ENCODE measurements around the gene PDZD8.
"Not testable (repeated sequence)": the region's sequence is repeated elsewhere in the genome, so short reads cannot be mapped to it uniquely, and the experiment has no call there.

The PDZD8 gene

DNA sequence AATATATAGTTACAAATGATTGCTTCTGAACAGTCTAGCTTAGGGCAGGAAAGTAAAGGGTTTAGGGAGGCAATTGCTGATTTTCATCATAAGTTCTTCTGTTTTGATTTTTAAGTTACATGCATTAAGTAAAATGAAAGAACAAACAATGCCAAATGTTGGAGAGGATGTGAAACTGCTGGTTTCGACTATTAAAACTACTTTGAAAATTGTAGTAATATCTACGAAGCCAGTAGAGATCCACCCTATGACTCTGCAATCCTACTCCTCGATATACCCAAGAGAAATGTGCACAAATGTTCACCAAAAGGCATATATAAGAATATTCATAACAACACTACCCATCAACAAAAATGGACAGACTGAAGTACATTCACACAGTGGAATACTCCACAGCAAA is 24.3 kb downstream of the PDZD8 start:
- no peak for DNase-seq (ENCODE audit: low read depth in 2 of 2)

GRCh38 chr10:117348236-117348635 is 27.0 kb downstream of the PDZD8 start:
- no peak for DNase-seq (ENCODE audit: low read depth in 2 of 2)

DNA sequence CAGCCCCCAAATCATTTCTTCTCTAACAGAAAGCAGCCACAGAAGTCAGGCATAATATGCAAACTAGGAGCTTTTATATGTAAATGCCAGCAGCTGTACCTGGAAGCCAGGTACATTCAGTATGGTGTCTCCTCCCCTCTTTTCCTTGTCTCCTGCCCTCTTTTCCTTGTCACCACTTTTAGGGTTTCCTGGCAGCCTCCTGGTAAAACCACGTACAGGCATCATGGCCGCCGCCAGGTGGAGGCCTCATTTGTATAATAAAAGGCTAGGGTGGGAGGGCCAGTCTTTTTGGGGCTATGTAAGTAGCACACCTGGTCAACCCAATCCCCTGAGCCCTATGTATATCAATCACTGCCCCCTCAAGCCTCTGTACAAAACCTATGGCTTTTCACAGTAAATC is 28.7 kb downstream of the PDZD8 start:
- DNase-seq (ENCODE audit: low read depth in 2 of 2) = no peak

GRCh38 chr10:117345143-117345542 is 30.1 kb downstream of the PDZD8 start:
- DNase-seq (ENCODE audit: low read depth in 2 of 2) = no peak

DNA sequence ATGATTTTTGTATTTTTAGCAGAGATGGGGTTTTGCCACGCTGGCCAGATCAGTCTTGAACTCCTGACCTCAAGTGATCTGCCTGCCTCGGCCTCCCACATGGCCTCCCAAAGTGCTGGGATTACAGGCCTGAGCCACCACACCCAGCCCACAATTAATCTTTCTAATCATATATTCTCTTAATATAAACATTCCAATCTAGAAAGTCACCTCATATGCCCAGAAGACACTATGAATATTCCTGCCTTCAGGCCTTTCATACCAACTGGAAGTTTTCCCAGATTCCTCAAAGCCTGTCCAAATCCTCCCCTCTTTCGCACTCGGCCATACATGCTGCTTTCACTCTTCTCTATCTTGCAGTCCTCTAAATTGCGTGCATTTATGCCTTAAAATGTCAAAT is 32.6 kb downstream of the PDZD8 start:
- DNase-seq (ENCODE audit: low read depth in 2 of 2) = no peak

DNA sequence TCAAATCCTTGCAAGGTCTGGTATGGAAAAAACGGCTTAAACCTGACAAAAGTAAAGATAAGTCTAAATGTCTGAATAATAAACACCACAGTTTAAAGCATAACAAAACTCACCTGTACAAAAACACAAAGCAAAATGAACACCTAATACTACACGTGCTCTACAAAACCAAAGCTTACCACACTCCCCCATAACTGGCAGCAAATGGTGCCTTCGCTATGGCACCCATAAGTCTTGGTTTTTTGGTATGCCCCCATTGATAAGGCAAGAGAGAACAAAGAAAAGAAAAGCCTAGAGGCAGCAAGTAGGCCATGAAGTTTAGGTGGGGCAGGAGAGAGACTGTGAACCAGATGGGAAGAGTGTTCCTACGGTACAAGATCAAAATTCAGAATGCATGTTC is 34.2 kb downstream of the PDZD8 start:
- DNase-seq (ENCODE audit: low read depth in 2 of 2) = no peak

DNA sequence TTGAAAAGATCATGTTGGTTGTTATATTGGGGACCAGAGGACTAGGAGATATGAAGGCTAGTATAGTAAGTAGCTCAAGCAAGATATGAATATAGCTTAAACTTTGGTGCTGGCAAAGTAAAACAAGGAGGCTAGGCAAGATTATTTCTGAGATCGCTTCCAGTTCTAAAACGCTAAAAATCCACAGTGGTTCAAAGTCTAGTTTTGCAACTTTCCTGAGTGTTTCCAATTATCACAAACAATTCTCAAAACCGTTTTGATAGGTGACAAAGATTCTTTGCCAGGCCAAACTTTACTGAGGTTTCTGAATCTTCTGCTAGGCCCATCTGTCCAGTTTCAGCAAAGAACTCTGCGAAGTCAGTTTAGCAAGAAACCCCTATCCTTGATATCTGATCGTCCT is 35.3 kb downstream of the PDZD8 start:
- DNase-seq (ENCODE audit: low read depth in 2 of 2) = no peak

DNA sequence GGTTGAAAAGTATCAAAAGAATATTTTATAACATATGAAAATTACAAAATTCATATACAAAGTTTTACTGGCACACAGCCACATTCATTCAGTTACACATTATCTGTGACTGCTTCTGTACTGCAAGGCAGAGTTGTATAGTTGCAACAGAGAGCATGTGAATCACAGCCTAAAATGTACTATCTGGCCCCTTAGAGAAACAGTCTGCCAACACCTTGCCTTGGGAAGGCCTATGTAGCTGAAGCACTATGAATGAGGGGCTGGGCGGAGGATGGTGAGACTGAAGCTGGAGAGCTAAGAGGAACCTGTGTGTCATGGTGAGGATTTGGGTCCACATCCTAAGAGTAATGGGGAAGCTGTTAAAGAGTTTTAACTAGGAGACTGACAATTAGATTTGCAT is 35.7 kb downstream of the PDZD8 start:
- DNase-seq (ENCODE audit: low read depth in 2 of 2) = no peak

DNA sequence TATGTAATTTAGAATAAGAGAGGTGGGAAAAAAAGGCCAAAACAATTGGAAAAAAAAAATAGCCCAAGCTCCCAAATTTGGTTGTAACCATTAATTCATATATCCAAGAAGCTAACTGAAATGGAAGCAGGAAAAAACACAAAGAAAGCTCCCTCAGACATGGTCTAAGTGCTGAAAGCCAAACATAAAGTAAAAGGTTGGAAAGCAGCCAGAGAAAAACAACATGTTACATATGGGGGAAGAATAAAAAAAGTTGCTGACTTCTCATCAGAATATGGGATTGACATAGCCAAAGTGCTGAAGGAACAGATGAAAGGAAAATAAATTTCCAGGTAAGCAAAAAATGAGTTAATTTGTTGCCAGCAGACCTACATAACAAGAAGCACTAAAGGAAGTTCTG is 40.3 kb downstream of the PDZD8 start:
- no peak for DNase-seq (ENCODE audit: low read depth in 2 of 2)

DNA sequence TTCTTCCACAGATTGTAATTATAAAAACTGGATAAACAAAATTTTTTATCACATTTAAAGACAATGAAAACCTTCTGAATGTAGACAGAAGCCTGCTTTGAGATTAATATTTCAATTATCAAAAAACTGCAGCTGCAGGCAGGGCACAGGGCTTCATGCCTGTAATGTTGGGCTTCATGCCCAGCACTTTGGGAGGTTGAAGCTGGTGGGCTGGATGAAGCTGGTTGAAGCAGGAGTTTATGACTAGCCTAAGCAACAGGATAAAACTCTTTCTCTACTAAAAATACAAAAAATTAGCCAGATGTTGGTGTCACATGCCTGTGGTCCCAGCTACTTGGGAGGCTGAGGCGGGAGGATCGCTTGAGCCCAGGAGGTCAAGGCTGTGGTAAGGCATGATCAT is 41.2 kb downstream of the PDZD8 start:
- DNase-seq (ENCODE audit: low read depth in 2 of 2) = no peak

- no peak for DNase-seq (ENCODE audit: low read depth in 2 of 2)
Observed at GRCh38 chr10:117327262-117327661, 48.0 kb downstream of the PDZD8 start.

GRCh38 chr10:117324367-117324766 is 50.9 kb downstream of the PDZD8 start:
- DNase-seq (ENCODE audit: low read depth in 2 of 2) = no peak

DNA sequence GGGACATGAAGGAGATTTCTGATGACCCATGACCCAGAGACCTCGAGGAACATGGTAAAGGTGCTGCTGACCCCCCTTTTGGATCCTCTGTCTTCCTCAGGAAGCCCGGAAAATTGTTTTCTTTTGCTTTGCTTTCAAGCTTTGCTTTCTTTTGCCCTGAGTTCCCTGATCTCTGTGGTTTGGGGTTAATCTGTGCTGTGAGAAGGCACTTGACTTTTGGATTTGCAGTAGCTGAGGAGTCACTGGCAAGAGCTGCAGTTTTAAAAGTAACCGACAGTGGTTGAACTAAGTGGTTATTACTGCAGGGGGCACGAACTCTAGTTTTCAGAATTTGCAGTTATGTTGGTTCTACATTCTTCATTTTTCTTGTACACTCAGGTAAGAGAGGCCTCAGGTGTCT is 53.0 kb downstream of the PDZD8 start:
- DNase-seq (ENCODE audit: low read depth in 2 of 2) = no peak

DNA sequence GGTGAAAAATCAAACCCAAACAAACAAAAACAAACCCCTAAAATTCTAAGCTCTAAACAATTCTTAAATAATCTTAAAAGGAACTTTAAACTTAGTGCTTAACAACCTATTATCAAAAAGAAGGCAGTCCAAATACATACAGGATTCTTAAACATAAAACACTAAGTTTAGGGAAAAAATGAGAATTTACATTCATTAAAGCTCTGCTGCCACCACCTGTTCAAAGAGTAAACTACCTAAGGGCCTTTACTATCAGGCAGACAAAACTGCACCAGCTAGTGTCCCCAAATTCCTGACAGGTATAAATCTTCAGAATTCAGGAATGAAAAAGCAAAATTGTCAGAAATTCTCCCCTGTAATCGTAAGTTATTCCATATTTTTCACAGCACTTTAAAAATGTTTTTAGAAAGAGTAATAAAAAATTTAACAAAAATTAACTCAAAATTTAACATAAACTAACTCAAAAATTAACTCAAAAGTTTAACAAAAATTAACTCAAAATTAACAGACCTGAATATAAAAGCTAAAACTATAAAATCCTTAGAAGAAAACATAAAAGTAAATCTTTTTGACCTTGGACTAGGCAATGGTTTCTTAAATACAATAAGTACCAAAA is 55.1 kb downstream of the PDZD8 start:
- DNase-seq (ENCODE audit: low read depth in 2 of 2) = no peak

DNA sequence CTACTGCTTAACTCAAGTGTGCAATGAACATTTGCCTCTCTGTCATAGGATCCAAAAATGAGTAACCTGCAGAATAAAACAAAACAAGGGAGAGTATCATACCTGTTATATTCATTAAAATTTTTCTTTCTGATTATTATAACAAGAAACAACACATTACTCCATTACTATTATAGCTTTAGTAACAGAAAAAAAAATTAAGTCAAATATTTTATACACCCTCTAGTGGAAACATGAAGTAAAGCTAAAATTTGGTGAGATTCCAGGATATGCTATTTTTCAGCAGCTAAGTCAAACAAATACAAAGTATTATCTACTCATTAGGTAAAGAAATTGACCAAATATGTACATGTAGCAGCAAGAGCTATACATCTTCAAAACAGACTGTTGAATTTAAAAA is 56.3 kb downstream of the PDZD8 start:
- DNase-seq (ENCODE audit: low read depth in 2 of 2) = no peak

DNA sequence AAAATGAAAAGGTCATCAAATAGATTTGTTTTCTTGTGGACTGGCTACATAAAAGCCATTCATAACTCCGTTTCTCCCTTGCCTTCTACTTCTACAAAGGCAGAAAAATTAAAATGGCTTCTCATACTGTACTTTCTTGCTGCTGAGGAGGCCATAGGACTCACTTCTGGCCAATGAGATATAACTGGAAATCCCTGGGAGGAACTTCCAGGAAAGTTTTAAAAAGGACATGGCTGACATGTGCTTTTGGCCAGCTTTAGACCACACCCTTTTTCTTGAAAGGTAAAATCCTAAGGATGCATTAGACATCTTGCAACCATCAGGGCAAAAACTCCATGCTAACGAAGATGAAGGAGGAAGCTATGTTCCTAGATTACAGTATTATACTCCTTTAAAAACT is 58.5 kb downstream of the PDZD8 start:
- DNase-seq (ENCODE audit: low read depth in 2 of 2) = no peak

- DNase-seq (ENCODE audit: low read depth in 2 of 2) = no peak
Observed at GRCh38 chr10:117313641-117314040, 61.6 kb downstream of the PDZD8 start.

DNA sequence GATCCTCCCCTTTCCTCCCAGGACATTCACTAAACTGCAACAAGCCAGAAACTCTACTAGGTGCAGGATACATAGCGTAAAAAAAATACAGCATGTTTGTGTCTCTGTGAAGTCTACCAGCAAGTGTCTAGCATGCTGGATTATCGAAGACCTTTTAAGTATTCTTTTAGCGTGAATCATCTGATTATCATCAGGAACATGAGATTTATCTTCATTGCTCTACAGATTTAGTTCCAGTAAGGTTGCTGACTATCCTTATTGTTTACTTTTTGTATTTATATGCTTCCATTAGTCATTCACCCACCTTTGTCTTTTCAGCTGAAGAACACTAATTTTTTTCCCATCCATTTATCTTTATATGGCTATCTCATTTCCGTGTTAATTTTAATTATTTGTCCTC is 62.8 kb downstream of the PDZD8 start:
- no peak for DNase-seq (ENCODE audit: low read depth in 2 of 2)

DNA sequence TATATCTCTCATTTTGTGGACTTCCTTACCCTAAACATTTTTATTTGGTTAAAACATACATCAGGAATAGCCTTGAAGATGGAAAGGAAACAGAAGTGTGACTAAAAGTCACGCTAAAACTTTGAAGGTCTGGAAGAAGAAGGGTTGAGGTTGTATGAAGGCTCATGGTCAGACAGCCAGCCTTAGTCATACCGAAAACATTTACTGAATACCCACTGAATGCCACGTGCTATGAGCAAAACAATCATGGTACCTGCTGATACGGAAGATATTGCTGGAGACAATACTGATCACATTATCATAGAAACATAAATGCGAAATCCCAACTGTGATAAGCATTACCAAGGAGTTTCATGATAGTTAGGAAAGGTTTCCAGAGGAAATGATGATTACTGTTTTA is 64.0 kb downstream of the PDZD8 start:
- DNase-seq (ENCODE audit: low read depth in 2 of 2) = no peak

GRCh38 chr10:117306674-117307073 is 68.6 kb downstream of the PDZD8 start:
- no peak for DNase-seq (ENCODE audit: low read depth in 2 of 2)

- not testable (repeated sequence) for DNase-seq (ENCODE audit: low read depth in 2 of 2)
Observed at GRCh38 chr10:117303451-117303850, 71.8 kb downstream of the PDZD8 start.

DNA sequence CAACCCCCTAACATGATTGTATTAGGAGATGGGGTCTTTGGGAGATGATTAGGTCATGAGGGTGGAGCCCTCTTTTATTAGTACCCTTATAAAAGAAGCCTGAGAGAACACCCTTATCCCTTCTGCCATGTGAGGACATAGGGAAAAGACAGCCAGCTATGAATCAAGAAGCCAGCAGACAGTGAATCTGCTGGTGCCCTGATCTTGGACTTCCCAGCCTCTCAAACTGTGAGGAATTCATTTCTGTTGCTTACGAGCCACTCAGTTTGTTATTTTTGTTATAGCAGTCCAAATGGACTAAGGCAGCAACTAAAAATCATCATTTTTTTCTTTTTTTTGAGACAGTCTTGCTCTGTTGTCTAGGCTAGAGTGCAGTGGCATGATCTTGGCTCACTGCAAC is 74.6 kb downstream of the PDZD8 start:
- DNase-seq (ENCODE audit: low read depth in 2 of 2) = no peak

DNA sequence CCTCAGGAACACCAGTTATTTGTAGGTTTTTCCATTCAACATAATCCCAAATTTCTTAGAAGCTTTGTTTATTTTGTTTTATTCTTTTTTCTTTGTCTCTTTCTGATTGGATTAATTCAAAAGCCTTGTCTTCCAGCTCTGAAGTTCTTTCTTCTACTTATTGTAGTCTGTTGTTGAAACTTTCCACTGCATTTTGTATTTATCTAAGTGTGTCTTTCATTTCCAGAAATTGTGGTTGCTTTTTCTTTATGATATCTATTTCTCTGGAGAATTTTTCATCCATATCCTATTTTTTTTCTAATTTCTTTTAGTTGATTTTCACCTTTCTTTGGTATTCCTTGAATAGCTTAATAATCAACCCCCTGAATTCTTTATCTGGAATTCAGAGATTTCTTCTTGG is 75.8 kb downstream of the PDZD8 start:
- no peak for DNase-seq (ENCODE audit: low read depth in 2 of 2)

GRCh38 chr10:117298219-117298618 is 77.0 kb downstream of the PDZD8 start:
- no peak for DNase-seq (ENCODE audit: low read depth in 2 of 2)

- DNase-seq (ENCODE audit: low read depth in 2 of 2) = no peak
Observed at GRCh38 chr10:117294735-117295134, 80.5 kb downstream of the PDZD8 start.
